Activated T-cell treated with anti-CD3 and anti-CD28 coated beads, Interleukin-2, amount 50 U/mL, for 24 hours (primary cell): ENCODE results near the gene HS6ST1.

Experiments
- DNase-seq: peaks from one replicate; pipeline ENCODE4 v3.0.0-alpha.2; 2020
- H3K27ac Mint-ChIP-seq: 2 replicates; pipeline ENCODE4 v1.8.0; 2020; ENCODE audit warnings: mild to moderate bottlenecking, mixed read lengths
- H3K27me3 Mint-ChIP-seq: 2 replicates; pipeline ENCODE4 v1.8.0; 2020; ENCODE audit warnings: mixed read lengths
- H3K36me3 Mint-ChIP-seq: 2 replicates; pipeline ENCODE4 v1.8.0; 2020; ENCODE audit warnings: low read depth, mixed read lengths
- H3K4me1 Mint-ChIP-seq: 2 replicates; pipeline ENCODE4 v1.8.0; 2020; ENCODE audit warnings: low read depth, mixed read lengths
- H3K4me3 Mint-ChIP-seq: 2 replicates; pipeline ENCODE4 v1.8.0; 2020; ENCODE audit warnings: mild to moderate bottlenecking, moderate library complexity, mixed read lengths
- H3K9me3 Mint-ChIP-seq: 2 replicates; pipeline ENCODE4 v1.8.0; 2020; ENCODE audit warnings: mixed read lengths

HS6ST1 gene

GRCh38 chr2:128282976-128283810 is 35.5 kb downstream of the HS6ST1 start:
- no peaks in the 10 kb centered on the region for H3K9me3 Mint-ChIP-seq
- H3K36me3 Mint-ChIP-seq: peaks cover under 1% of the 10 kb centered on the region
- peaks cover 15% of the 10 kb centered on the region for H3K4me1 Mint-ChIP-seq
- no peak overlapping the region for H3K4me3 Mint-ChIP-seq
- no peak overlapping the region for H3K27ac Mint-ChIP-seq
- H3K27me3 Mint-ChIP-seq: no peaks in the 10 kb centered on the region
- no peak for DNase-seq

GRCh38 chr2:128282246-128282975 is 36.3 kb downstream of the HS6ST1 start:
- H3K27ac Mint-ChIP-seq: no peak overlapping the region

GRCh38 chr2:128281852-128282245 is 36.8 kb downstream of the HS6ST1 start:
- H3K27me3 Mint-ChIP-seq: no peaks in the 10 kb centered on the region
- peaks cover 15% of the 10 kb centered on the region for H3K4me1 Mint-ChIP-seq
- no peak overlapping the region for H3K27ac Mint-ChIP-seq

More at GRCh38 chr2:128282246-128282975, 36.3 kb downstream of the HS6ST1 start:
- H3K9me3 Mint-ChIP-seq: no peaks in the 10 kb centered on the region
- H3K27me3 Mint-ChIP-seq: no peaks in the 10 kb centered on the region
- H3K4me3 Mint-ChIP-seq: no peak overlapping the region
- peaks cover 15% of the 10 kb centered on the region for H3K4me1 Mint-ChIP-seq
- no peaks in the 10 kb centered on the region for H3K36me3 Mint-ChIP-seq
- no peak for DNase-seq

GRCh38 chr2:128280901-128281321 is 37.8 kb downstream of the HS6ST1 start:
- H3K27me3 Mint-ChIP-seq: no peaks in the 10 kb centered on the region
- peaks cover 15% of the 10 kb centered on the region for H3K4me1 Mint-ChIP-seq
- no peak overlapping the region for H3K27ac Mint-ChIP-seq
- no peak overlapping the region for H3K4me3 Mint-ChIP-seq
- H3K9me3 Mint-ChIP-seq: no peaks in the 10 kb centered on the region
- no peak for DNase-seq
- H3K36me3 Mint-ChIP-seq: peaks cover 7% of the 10 kb centered on the region

More at GRCh38 chr2:128281852-128282245, 36.8 kb downstream of the HS6ST1 start:
- no peaks in the 10 kb centered on the region for H3K36me3 Mint-ChIP-seq
- no peak for DNase-seq
- H3K4me3 Mint-ChIP-seq: no peak overlapping the region
- H3K9me3 Mint-ChIP-seq: no peaks in the 10 kb centered on the region

GRCh38 chr2:128280158-128280871 is 38.4 kb downstream of the HS6ST1 start:
- DNase-seq: no peak
- Mint-ChIP-seq H3K27me3 (no peaks in the 10 kb centered on the region), H3K4me1 (peaks cover 15% of the 10 kb centered on the region), H3K27ac (no peak overlapping the region), H3K36me3 (peaks cover 13% of the 10 kb centered on the region), H3K4me3 (no peak overlapping the region), H3K9me3 (no peaks in the 10 kb centered on the region)

- DNase-seq: no peak
- no peak overlapping the region for H3K4me3 Mint-ChIP-seq
- peaks cover 4% of the 10 kb centered on the region for H3K9me3 Mint-ChIP-seq
- peaks cover 15% of the 10 kb centered on the region for H3K4me1 Mint-ChIP-seq
- peak overlapping the region; percentile 33 for H3K27ac Mint-ChIP-seq
- H3K36me3 Mint-ChIP-seq: peaks cover 18% of the 10 kb centered on the region
- no peaks in the 10 kb centered on the region for H3K27me3 Mint-ChIP-seq
These were observed 38.9 kb downstream of the HS6ST1 start for GRCh38 chr2:128279786-128280157.

- H3K4me3 Mint-ChIP-seq: no peak overlapping the region
These were observed 39.7 kb downstream of the HS6ST1 start for GRCh38 chr2:128279009-128279408.

GRCh38 chr2:128277961-128278681 is 40.5 kb downstream of the HS6ST1 start:
- DNase-seq: no peak
- H3K36me3 Mint-ChIP-seq: peaks cover 31% of the 10 kb centered on the region
- no peak overlapping the region for H3K4me3 Mint-ChIP-seq
- peaks cover 18% of the 10 kb centered on the region for H3K4me1 Mint-ChIP-seq
- H3K27ac Mint-ChIP-seq: no peak overlapping the region
- H3K9me3 Mint-ChIP-seq: peaks cover 9% of the 10 kb centered on the region
- no peaks in the 10 kb centered on the region for H3K27me3 Mint-ChIP-seq

More at GRCh38 chr2:128279009-128279408, 39.7 kb downstream of the HS6ST1 start:
- peak overlapping the region; percentile 33 for H3K27ac Mint-ChIP-seq
- peaks cover 16% of the 10 kb centered on the region for H3K4me1 Mint-ChIP-seq
- no peaks in the 10 kb centered on the region for H3K27me3 Mint-ChIP-seq
- H3K9me3 Mint-ChIP-seq: peaks cover 8% of the 10 kb centered on the region
- DNase-seq: no peak
- H3K36me3 Mint-ChIP-seq: peaks cover 25% of the 10 kb centered on the region

GRCh38 chr2:128276878-128277675 is 41.6 kb downstream of the HS6ST1 start:
- no peak for DNase-seq
- Mint-ChIP-seq H3K36me3 (peaks cover 31% of the 10 kb centered on the region), H3K27ac (no peak overlapping the region), H3K27me3 (no peaks in the 10 kb centered on the region), H3K9me3 (peaks cover 9% of the 10 kb centered on the region), H3K4me3 (no peak overlapping the region), H3K4me1 (peaks cover 15% of the 10 kb centered on the region)

GRCh38 chr2:128275498-128276045 is 43.1 kb downstream of the HS6ST1 start:
- Mint-ChIP-seq H3K36me3 (peaks cover 31% of the 10 kb centered on the region), H3K27me3 (no peaks in the 10 kb centered on the region), H3K9me3 (peaks cover 9% of the 10 kb centered on the region), H3K4me1 (peaks cover 7% of the 10 kb centered on the region), H3K4me3 (no peak overlapping the region), H3K27ac (no peak overlapping the region)
- peak; percentile 18 for DNase-seq

- Mint-ChIP-seq H3K4me1 (peaks cover 3% of the 10 kb centered on the region), H3K27ac (no peak overlapping the region), H3K27me3 (no peaks in the 10 kb centered on the region), H3K36me3 (peaks cover 31% of the 10 kb centered on the region), H3K9me3 (peaks cover 9% of the 10 kb centered on the region), H3K4me3 (no peak overlapping the region)
- DNase-seq: no peak
These were observed 44.5 kb downstream of the HS6ST1 start for GRCh38 chr2:128274218-128274617.

GRCh38 chr2:128273469-128274081 is 45.1 kb downstream of the HS6ST1 start:
- peaks cover 3% of the 10 kb centered on the region for H3K4me1 Mint-ChIP-seq

More at GRCh38 chr2:128273469-128274081, 45.1 kb downstream of the HS6ST1 start:
- peak; percentile 26 for DNase-seq
- Mint-ChIP-seq H3K4me3 (no peak overlapping the region), H3K9me3 (peaks cover 9% of the 10 kb centered on the region), H3K27ac (no peak overlapping the region), H3K36me3 (peaks cover 33% of the 10 kb centered on the region), H3K27me3 (no peaks in the 10 kb centered on the region)
